Mesodermal cell (in vitro differentiated cells): Measurements from ENCODE around the gene SDC1.

Experiments used
- H3K27ac ChIP-seq: 2 replicates; pipeline ENCODE4 v1.7.0; 2013; ENCODE audit warnings: mild to moderate bottlenecking, low read depth, low read length, moderate library complexity; ENCODE audit not compliant: severe bottlenecking
- H3K36me3 ChIP-seq: 2 replicates; pipeline ENCODE4 v1.7.1; 2013; ENCODE audit warnings: mild to moderate bottlenecking, low read length, moderate library complexity; ENCODE audit not compliant: control insufficient read depth, insufficient read depth
- H3K4me1 ChIP-seq: one replicate; pipeline ENCODE4 v1.7.1; 2013; ENCODE audit warnings: mild to moderate bottlenecking, low read length; ENCODE audit not compliant: insufficient read depth, control insufficient read depth, poor library complexity, severe bottlenecking
- H3K4me3 ChIP-seq: 2 replicates; pipeline ENCODE4 v1.7.0; 2013; ENCODE audit warnings: low read length, control low read depth, mild to moderate bottlenecking; ENCODE audit not compliant: insufficient read depth, poor library complexity, severe bottlenecking; ENCODE audit errors: extremely low read depth
- H3K9me3 ChIP-seq: 2 replicates; pipeline ENCODE4 v1.7.1; 2013; ENCODE audit warnings: mild to moderate bottlenecking, low read length, moderate library complexity; ENCODE audit not compliant: control insufficient read depth
- WGBS, 2 experiments: methylation state at CpG; one replicate each; pipeline ENCODE4 v1.1.5; 2013; ENCODE audit warnings: missing lambda C conversion rate in 2 of 2; ENCODE audit not compliant: insufficient coverage in 2 of 2; 5-methylcytosine and 5-hydroxymethylcytosine counted together

Gene SDC1

DNA sequence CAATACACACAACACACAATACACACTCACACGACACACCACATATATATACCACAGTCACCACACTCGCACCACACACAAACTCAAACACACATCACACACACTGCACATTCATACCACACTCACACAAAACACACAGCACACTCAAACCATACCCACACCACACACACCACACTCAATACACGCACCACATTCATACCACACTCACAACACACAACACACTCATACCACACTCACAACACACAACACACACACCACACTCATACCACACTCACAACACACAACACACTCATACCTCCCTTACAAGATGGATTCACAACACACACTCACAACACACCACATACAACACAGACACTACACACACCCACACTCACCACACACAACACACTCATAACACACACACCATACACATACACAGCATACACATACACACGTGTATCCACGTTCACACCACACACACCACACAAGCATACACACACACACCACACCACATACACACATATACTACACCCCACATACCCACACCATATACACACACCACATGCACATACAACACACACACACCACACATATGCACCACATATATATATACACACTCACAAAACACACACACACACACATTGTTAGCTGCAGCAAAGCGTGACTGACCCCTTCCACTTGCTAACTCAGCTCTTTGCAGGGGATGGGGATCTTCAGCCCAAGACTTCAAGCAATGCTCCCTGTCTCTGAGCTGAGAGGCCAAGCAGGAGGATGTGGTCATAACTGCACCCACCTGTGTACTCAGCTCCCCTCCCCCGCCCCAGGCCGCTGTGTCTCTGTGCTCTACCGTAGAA is 59.0 kb downstream of the SDC1 start:
- 87 to 95% methylated on average over 6 to 7 of the region's 9 CpGs for WGBS, 2 experiments
- H3K4me1 ChIP-seq, result peaks cover 17% of the 10 kb centered on the region
- no peaks in the 10 kb centered on the region for H3K36me3 ChIP-seq
- no peak overlapping the region for H3K4me3 ChIP-seq
- no peaks in the 10 kb centered on the region for H3K9me3 ChIP-seq
- no peak overlapping the region for H3K27ac ChIP-seq

DNA sequence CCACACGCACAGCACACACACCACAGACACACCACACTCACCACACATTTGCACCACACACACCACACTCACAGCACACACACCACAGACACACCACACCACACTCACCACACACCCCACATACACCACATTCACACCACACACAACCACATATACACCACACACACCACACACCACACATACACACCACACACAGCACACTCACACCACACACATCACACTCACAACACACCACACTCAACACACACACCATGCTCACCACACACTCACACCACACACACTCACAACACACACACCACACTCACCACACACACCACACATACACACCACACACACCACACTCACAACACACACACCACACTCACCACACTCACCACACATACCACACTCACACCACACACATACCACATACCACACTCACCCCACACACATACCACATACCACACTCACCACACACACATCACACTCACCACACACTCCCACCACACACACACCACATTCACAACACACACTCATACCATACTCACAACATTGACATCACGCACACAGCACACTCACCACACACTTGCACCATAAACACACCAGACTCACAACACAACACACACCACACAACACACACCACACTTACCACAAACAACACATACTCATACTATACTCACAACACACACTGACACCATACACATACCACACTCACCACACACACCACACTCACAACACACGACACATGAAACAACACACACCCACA is 60.0 kb downstream of the SDC1 start:
- WGBS, 2 experiments, result 97 to 100% methylated on average over 3 of the region's 3 CpGs
- no peaks in the 10 kb centered on the region for H3K9me3 ChIP-seq

DNA sequence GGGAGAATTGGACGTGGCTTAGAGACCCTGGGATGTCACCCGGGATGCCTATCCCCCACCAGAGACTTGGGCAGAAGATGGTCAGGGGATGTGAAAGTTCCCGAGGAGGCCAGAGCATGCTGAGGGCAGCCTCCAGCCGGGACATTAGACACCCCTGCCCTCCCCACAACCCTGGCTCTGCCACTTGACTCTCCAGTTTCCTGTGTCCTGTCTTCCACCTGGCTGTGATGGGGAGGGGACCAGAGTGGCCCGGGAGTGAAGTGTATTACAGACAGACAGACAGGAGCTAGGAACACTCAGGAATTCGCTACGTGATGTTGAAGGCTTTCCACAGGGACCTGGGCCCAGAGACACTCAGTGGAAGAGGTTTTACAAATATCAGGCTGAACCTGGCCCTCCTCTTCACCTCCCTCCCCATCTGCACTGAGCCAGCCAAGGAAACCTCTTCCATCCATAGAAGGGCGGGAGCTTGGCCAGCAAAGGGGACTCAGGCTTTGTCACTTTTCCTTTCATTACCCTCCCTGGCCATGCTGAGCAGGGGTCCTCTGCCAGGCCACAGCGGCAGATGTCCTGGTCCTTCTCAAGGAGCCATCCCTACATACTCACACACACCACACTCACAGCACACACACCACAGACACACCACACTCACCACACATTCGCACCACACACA is 60.7 kb downstream of the SDC1 start:
- 86 to 93% methylated on average over 3 to 6 of the region's 10 CpGs for WGBS, 2 experiments
- no peaks in the 10 kb centered on the region for H3K36me3 ChIP-seq
- no peaks in the 10 kb centered on the region for H3K9me3 ChIP-seq
- no peak overlapping the region for H3K27ac ChIP-seq
- H3K4me1 ChIP-seq, result peaks cover 17% of the 10 kb centered on the region
- no peak overlapping the region for H3K4me3 ChIP-seq

More for the DNA sequence above, 60.0 kb downstream of the SDC1 start:
- Histone ChIP-seq H3K27ac (no peak overlapping the region), H3K4me1 (peaks cover 17% of the 10 kb centered on the region), H3K4me3 (no peak overlapping the region), H3K36me3 (no peaks in the 10 kb centered on the region)

DNA sequence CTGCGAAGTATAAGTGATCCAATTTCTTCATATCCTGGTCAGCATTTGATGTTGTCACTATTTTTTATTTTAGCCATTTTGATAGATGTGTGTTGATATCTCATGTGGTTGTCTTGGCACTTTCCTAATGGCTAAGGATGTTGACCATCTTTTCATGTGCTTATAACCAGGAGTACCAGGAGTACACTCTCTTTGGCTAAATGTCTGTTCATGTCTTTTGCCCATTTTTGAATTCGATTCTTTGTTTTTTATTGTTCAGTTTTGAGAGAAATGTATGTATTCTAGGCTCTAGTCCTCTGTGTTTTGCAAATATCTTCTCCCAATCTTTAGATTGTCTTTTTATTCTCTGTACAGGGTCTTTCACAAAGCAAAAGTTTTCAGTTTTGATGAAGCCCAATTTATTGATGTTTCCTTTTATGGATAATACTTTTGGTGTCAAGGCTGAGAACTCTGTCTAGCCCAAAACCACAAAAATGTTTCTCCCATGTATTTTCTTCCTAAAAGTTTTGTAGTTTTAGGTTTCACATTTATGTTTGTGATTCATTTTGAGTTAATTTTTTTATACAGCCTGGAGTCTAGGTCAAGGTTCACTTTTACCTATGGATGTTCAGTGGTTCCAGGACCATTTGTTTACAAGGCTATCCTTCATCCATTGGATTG is 65.4 kb downstream of the SDC1 start:
- no peaks in the 10 kb centered on the region for H3K9me3 ChIP-seq
- H3K27ac ChIP-seq, result no peak overlapping the region
- no CpG with 5 or more reads among the region's 2 CpGs for WGBS, 2 experiments
- H3K4me1 ChIP-seq, result no peaks in the 10 kb centered on the region
- no peak overlapping the region for H3K4me3 ChIP-seq
- no peaks in the 10 kb centered on the region for H3K36me3 ChIP-seq

DNA sequence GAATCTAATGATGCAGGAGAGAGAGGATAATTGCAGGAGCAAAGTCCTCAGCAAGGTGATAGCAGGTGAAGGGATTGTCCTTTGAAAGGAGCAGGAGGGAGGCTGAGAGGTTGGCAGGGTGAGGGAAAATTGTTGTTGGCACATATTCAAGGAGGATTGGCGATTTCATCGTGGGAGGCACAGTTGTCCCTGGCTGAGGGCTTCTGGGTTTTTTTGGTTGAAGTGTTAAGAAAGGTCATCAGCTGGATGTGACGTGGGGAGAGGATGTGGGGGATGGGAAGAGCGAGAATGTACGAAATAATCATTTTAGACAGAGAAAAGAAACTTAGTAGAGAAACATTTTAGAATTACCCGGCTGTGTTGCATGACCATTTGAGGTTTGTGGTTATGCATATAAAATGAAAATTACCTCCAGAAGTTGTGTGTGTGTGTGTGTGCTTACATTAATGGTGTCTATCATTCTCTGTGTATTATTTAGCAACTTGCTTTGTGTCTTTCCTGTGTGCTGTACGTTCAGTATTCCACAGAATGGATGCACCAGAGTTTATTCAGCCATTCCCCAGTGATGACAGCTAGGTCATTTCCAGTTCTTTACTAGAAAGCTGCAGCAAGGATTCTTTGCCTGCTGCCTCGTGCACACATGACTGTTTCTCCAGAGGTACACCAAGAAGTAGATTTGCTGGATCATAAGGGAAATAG is 67.6 kb downstream of the SDC1 start:
- no peaks in the 10 kb centered on the region for H3K9me3 ChIP-seq
- H3K4me1 ChIP-seq, result no peaks in the 10 kb centered on the region
- 83 to 88% methylated on average over 6 to 8 of the region's 8 CpGs for WGBS, 2 experiments
- no peak overlapping the region for H3K4me3 ChIP-seq
- H3K27ac ChIP-seq, result no peak overlapping the region
- no peaks in the 10 kb centered on the region for H3K36me3 ChIP-seq

DNA sequence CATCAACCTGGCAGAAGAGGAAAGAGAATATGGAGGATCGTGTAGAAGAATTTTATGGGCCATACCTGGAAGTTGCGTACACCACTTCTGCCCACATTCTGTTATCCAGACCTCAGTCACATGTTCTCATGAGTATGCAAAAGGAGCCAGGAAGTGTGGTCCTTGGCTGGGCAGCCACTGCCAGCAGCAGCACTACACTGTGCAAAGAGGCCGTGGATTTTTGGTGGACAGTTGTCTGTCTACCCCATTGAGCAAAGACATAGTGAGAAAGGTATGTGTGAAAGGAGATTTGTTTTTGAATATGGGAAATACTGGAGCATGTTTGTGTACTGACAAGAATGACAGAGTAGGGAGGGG is 68.1 kb downstream of the SDC1 start:
- H3K36me3 ChIP-seq, result no peaks in the 10 kb centered on the region
- H3K27ac ChIP-seq, result no peak overlapping the region
- no peaks in the 10 kb centered on the region for H3K9me3 ChIP-seq
- H3K4me3 ChIP-seq, result no peak overlapping the region
- H3K4me1 ChIP-seq, result no peaks in the 10 kb centered on the region
- WGBS, 2 experiments, result 93 to 94% methylated on average over 2 of the region's 3 CpGs

DNA sequence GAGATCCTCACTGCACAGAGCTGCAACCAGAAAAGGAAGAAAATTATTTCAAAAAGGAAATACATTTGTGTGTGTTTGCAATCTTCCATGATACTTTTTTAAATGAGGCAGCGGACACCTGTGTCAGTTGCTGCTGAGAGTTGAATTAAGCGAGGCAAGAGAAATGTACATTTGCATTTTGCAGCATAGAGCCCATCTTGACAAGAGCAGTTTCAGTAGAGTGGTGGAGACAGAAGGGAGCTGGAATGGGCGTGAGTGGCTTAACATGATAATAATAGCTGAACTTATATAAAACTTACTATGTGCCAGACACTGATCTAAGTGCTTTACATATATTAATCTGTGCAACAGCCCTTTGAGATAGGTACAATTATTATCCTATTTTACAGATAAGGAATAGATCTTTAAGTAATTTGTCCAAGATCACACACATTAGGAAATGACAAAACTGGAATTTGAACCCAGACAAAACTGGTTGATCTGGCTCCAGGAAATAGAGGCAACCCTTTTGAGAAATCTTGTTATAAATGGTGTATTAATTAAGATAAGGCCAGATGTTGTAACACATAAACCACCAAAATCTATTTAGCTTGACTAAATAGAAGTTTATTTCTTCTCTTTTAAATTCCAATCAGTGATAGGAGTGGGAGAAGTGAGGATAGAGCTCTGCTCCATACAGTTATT is 68.7 kb downstream of the SDC1 start:
- H3K4me3 ChIP-seq, result no peak overlapping the region
- no peak overlapping the region for H3K27ac ChIP-seq
- H3K9me3 ChIP-seq, result no peaks in the 10 kb centered on the region
- WGBS, 2 experiments, result 94 to 95% methylated on average over 2 of the region's 3 CpGs
- H3K4me1 ChIP-seq, result no peaks in the 10 kb centered on the region
- H3K36me3 ChIP-seq, result no peaks in the 10 kb centered on the region

DNA sequence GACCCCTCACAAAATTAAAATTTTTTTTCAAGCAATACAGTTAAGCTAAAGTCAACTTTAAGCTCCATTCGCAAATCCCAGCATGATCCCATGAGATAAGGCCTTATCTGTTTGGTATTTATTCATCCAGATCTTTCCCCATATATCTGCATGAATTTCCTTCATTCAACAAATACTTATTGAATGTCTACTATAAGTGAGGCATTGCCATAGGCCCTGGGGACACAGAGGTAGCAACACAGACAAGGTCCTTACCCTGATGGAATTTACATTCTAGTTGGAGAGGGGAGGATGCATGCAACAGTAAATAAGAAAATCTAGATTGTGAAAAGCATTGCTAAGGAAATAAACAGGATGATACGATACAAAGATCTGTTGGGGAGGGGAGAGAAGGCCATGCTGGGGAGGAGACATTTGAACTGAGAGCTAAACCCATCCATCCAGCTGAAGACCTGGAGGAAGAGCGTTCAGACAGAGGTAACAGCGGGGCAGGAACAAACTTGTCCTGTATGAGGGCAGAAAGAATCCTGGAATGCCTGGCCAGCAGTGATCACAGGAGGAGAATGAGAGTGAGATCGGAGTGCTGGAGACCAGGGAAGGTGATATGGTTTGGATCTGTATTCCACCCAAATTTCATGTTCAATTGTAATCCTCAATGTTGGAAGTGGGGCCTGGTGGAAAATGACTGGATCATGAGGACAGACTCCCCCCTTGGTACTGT is 71.6 kb downstream of the SDC1 start:
- H3K27ac ChIP-seq, result no peak overlapping the region
- H3K4me1 ChIP-seq, result peaks cover 9% of the 10 kb centered on the region
- H3K4me3 ChIP-seq, result no peak overlapping the region
- no peaks in the 10 kb centered on the region for H3K36me3 ChIP-seq
- 90 to 96% methylated on average over 4 of the region's 5 CpGs for WGBS, 2 experiments
- no peaks in the 10 kb centered on the region for H3K9me3 ChIP-seq

- Histone ChIP-seq H3K4me1 (peaks cover 9% of the 10 kb centered on the region), H3K27ac (no peak overlapping the region), H3K36me3 (no peaks in the 10 kb centered on the region), H3K9me3 (no peaks in the 10 kb centered on the region), H3K4me3 (no peak overlapping the region)
- WGBS, 2 experiments, result 87% methylated on average over 3 of the region's 7 CpGs; no CpG with 5 or more reads in 1 of the 2 experiments
Measured at GRCh38 chr2:20150806-20151571, 73.9 kb downstream of the SDC1 start.
